ACC112 (cell line): Measurements from ENCODE around the gene FOXN3.
A peak's percentile ranks its signal among the peaks of the same experiment; 100 is the strongest.

Source experiments
- H2AFZ ChIP-seq: fragments of 200-600 bp; sonication (generic); one replicate; pipeline ENCODE4 v1.6.0; 2017; ENCODE audit warnings: antibody characterized with exemption, low read length; ENCODE audit not compliant: unreplicated experiment
- H3K27ac ChIP-seq: fragments of 200-600 bp; sonication (generic); 2 replicates; pipeline ENCODE4 v1.5.1; 2014; ENCODE audit warnings: low read depth, mild to moderate bottlenecking, antibody characterized with exemption, low read length, moderate library complexity
- H3K27me3 ChIP-seq: fragments of 200-600 bp; sonication (generic); 2 replicates; pipeline ENCODE4 v1.6.1; 2014; ENCODE audit warnings: mild to moderate bottlenecking, antibody characterized with exemption, low read length, moderate library complexity, mixed read lengths; ENCODE audit not compliant: insufficient read depth
- H3K36me3 ChIP-seq: fragments of 200-600 bp; sonication (generic); 2 replicates; pipeline ENCODE4 v1.6.1; 2016; ENCODE audit warnings: mild to moderate bottlenecking, antibody characterized with exemption, low read length, moderate library complexity, mixed read lengths; ENCODE audit not compliant: insufficient read depth
- H3K4me1 ChIP-seq: fragments of 200-600 bp; sonication (generic); one replicate; pipeline ENCODE4 v1.6.1; 2016; ENCODE audit warnings: low read length, mixed read lengths; ENCODE audit not compliant: insufficient read depth, unreplicated experiment, control insufficient read depth
- H3K4me3 ChIP-seq: fragments of 200-600 bp; sonication (generic); 2 replicates; pipeline ENCODE4 v1.5.1; 2014; ENCODE audit warnings: mild to moderate bottlenecking, low read depth, low read length
- H3K79me2 ChIP-seq: fragments of 200-600 bp; sonication (generic); one replicate; pipeline ENCODE4 v1.6.0; 2016; ENCODE audit warnings: low read length; ENCODE audit not compliant: control insufficient read depth, unreplicated experiment, insufficient read depth

The FOXN3 gene

DNA sequence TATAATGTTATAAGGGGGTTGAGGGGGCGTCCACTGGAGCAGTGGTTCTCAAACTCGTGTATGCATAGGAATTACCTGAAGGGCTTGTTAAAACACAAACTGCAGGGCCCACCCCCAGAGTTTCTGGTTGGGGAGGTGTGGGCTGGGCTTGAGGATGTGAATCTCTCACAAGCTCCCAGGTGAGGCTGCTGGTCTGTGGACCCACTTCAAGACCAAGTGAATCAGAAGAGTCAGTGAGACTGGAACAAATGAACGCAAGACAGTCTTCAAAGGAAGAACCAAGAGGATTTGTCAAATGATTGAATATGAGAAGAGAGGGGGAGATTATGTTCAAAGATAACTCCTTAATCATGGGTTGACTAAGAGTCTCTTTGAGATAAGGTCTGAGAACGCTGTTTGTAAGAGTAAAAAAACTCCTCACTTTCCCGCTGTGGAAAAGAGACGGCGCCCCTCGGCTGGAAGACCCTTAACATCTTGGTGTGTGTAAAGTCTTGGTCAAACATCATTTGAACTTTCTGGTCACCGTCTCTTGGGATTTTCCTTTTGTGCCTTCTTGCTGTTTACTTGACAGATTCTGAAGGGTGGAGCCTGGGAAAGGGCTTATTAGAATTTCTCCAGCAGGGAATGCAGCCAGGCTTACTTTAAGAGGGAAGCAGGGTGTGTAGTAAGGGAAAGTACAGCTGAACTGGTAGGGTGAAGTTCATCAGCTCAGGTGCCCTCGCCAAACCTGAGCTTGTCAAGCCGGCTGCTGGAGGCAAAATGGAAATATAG lies 5.3 kb upstream of the FOXN3 start:
- Histone ChIP-seq H3K36me3 (no peaks in the 10 kb centered on the region), H3K79me2 (peaks cover 3% of the 10 kb centered on the region), H2AFZ (no peak overlapping the region), H3K4me3 (no peak overlapping the region), H3K27me3 (no peaks in the 10 kb centered on the region), H3K4me1 (peaks cover 33% of the 10 kb centered on the region), H3K27ac (no peak overlapping the region)

DNA sequence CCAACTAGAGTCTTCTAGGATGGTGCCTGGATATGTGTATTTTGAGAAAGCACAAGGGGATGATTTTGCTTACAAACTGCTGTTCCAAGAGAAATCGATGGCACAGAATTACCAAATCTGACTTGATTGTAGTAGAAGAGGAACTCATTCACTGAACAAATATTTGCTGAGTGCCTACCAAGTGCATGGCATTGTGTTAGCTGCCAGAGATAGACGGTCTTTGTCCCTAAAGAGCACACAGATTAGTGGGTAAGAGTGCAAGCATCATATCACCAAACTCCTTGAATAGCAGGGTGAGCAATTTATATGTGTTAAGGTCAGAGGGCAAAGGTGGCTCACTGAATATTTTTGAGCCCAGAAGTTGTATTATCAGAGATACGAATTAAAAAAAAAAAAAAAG lies 3.5 kb upstream of the FOXN3 start:
- Histone ChIP-seq H3K27ac (no peak overlapping the region), H3K79me2 (peaks cover 7% of the 10 kb centered on the region), H3K36me3 (no peaks in the 10 kb centered on the region), H3K4me3 (no peak overlapping the region), H3K4me1 (peaks cover 23% of the 10 kb centered on the region), H3K27me3 (no peaks in the 10 kb centered on the region), H2AFZ (no peak overlapping the region)

DNA sequence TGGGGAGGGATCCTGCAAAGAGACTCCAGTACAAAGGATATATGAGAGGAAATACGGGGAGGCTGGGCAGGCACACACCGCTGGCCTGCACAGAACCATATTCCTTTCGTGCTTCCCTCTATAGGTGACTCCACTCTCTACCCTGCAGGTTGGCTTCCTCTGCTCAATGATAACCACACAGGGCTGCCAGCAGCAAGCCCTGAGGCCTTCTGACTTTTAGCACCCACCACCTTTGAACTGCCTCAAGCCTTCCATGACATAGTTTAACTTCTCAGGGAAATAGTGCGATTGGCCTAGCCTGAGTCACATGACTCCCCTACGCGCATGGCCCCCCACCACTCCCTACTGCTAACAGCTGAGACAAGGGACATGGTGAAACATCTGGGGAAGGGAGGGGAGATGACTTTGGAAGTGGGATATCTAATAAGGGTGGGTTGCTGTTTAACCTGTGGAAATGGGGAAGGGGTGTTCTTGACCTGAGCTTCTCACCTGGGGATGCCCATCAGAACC lies 3.0 kb upstream of the FOXN3 start:
- Histone ChIP-seq H3K36me3 (no peaks in the 10 kb centered on the region), H3K79me2 (peaks cover 9% of the 10 kb centered on the region), H3K4me3 (no peak overlapping the region), H3K4me1 (peaks cover 23% of the 10 kb centered on the region), H3K27ac (no peak overlapping the region), H3K27me3 (no peaks in the 10 kb centered on the region), H2AFZ (no peak overlapping the region)

DNA sequence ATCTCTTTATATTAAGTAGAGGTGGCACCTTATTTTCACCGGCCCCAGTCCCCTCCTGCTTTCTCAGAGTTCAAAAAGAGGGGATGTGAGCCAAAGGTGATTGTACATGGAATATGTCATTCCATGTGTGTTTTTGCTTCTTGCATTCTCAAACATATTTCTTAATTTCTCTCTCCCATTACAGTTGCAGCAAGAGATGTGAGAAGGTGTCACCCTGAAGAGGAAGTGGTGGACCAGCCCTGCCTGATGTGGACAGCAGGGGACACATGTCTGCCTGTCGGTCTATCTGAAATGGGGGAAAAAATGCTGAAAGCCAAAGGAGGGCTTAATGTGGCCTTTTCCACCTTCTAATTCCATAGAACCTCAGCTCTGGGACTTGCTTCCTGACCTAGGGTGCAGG lies 1.9 kb upstream of the FOXN3 start:
- H3K27ac ChIP-seq = no peak overlapping the region

DNA sequence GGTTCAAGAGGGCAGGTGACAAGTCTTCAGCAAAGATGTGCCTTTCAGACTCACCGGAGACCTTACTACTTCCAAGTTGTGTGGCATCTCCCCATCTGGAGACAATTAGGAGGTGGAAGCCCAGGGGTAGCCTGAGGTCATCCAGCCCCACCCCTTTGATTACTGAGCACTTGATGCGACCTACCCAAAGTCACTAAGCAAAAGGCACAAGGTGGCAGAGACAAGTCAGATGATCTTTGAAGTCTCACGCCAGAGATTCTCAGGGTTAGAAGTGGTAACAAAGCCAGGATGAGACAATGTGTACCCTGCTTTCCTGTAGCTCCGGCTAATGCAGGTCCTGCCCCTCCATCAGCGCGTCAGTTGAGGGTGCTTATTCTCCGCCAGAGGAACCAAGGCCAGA lies 1.4 kb upstream of the FOXN3 start:
- Histone ChIP-seq H3K36me3 (no peaks in the 10 kb centered on the region), H3K27ac (no peak overlapping the region), H3K4me3 (peak overlapping the region; percentile 91), H2AFZ (no peak overlapping the region), H3K79me2 (peaks cover 14% of the 10 kb centered on the region), H3K27me3 (no peaks in the 10 kb centered on the region), H3K4me1 (peaks cover 15% of the 10 kb centered on the region)

More for the DNA sequence above, 1.9 kb upstream of the FOXN3 start:
- Histone ChIP-seq H3K79me2 (peaks cover 14% of the 10 kb centered on the region), H3K4me1 (peaks cover 15% of the 10 kb centered on the region), H3K36me3 (no peaks in the 10 kb centered on the region), H3K27me3 (no peaks in the 10 kb centered on the region), H2AFZ (no peak overlapping the region), H3K4me3 (no peak overlapping the region)

DNA sequence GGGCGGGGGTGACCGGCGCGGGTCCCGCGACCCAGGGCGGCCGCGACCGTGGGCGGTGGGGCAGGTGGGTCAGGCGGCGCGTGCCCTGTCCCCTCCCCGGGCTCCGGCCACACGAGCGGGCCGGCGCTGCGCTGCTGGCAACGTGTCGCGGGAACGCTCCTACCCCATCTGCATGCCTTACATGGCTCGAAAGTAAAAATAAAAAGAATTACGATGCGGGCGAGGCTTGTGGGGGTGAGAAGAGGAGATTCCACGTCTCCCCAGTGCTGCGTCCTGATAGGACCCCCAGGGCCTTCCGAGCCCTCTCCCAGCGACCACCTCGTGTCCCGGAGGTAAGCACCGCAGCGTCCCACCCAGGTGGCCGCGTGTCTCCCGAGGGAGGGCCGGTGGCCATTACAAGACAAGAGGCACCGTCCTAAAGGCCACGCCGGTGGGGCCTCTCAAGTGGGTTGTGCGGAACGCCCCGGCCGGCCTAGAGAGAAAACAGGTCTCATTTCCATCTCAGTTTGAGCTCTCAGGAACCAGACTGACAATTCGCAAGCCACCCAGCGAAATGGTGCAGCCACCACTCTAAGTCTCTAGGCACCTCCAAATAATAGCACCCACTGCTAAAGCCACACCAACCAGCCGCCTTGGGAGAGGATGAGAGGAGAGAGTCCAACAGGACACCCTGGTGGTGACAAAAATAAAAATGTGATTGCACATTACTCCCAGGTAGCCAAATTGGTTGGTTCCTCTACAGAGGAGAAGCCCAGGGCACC lies 612 bp upstream of the FOXN3 start:
- Histone ChIP-seq H3K36me3 (no peaks in the 10 kb centered on the region), H2AFZ (peak overlapping the region; percentile 95), H3K79me2 (peaks cover 17% of the 10 kb centered on the region), H3K4me1 (peaks cover 15% of the 10 kb centered on the region), H3K4me3 (peak overlapping the region; percentile 91), H3K27ac (peak overlapping the region; percentile 49), H3K27me3 (no peaks in the 10 kb centered on the region)

DNA sequence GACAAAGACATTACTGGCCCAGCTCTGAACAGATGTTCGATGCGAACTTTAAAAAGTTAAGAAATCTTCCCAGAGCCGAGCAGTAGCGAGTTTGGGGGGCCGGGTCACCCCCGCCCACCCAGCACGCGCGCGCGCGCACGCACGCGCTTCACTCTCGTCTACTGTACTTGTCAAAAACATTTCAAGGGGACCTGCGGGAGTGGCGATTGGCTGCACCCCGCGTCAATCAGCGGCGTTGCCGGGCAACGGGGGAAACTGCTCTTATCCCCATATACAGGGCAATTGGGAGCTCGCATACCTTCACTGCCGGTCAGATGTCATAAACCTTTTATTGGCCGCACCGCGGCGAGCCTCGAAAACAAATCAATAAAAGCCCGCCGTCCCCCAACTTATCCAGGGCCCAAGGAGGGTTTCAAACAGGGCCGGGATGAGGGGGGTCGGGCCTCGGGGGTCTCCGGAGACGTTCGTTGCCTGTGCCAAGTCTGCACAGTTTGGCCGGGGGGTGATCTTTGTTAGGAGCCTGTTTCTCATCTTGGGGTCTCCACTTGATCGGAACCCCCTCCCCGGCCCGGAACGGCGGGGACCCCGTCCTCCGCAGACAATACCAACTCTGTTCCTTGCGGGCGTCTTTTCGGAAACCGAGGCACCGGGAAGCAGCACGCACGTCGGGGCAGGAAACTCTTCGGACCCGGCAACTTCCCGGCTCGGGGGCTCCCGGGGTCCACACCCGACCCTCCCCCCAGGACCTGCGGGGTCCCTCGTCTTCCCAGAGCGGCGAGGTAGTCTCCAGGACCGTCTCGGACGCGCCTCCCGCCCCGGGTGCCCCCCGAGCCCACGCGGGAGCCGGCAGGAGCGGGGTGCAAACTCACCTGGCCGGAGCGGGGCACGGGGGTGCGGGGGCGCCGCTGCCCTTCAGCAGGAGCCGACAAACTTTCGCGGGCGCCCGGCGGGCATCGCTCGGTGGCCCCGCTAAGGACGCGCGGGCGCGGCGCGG lies 734 bp downstream of the FOXN3 start:
- peak overlapping the region; percentile 32 for H2AFZ ChIP-seq
- no peaks in the 10 kb centered on the region for H3K27me3 ChIP-seq
- H3K36me3 ChIP-seq = peaks cover 3% of the 10 kb centered on the region; the same call in 1 of the 2 replicates
- H3K27ac ChIP-seq = peak overlapping the region; percentile 70
- peak overlapping the region; percentile 81 for H3K4me3 ChIP-seq
- peaks cover 15% of the 10 kb centered on the region for H3K4me1 ChIP-seq
- H3K79me2 ChIP-seq = peaks cover 21% of the 10 kb centered on the region

DNA sequence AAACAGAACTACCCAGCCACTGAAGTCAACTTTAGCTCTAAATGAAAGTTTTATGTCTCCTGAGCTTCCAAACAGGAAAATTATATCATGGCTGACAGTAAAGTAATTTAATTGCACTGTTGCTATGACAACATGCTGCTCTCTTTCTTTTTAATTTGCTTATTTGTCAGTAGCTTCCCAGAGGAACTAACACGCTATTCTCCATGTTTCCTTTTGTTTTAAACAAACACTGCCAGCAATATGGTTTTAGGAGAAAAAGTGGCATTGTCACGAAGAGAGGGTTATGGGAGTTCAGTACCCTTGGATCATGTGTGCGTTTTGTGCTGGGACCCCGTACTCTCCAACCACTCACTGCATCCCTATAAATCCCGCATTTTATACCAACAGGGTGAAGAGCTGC lies 1.9 kb downstream of the FOXN3 start:
- Histone ChIP-seq H3K36me3 (peaks cover 3% of the 10 kb centered on the region; the same call in 1 of the 2 replicates), H3K4me1 (peaks cover 15% of the 10 kb centered on the region), H3K27ac (peak overlapping the region; percentile 70), H3K27me3 (no peaks in the 10 kb centered on the region), H3K4me3 (peak overlapping the region; percentile 81), H3K79me2 (peaks cover 21% of the 10 kb centered on the region), H2AFZ (no peak overlapping the region)

DNA sequence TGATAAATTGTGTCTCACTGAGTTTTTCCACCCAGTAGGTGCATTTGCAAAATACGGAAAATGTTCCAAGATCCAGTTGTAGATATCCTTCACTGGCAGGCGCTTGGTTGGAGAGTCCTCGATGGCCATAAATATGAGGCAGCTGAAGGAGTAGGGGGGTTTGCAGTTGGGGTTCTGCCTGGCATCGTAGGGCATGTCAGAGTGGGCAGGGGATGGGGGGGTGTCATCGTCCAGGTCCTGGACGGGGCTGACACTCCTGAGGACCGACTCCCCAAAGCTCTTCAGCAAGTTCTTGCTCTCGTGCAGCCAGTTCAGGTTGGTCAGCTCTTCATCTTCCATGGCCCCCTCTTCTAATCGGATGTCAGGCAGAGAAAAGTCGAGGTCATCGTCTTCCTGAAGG lies 5.1 kb downstream of the FOXN3 start:
- H3K27me3 ChIP-seq = no peaks in the 10 kb centered on the region
- H3K4me1 ChIP-seq = peaks cover 20% of the 10 kb centered on the region
- no peak overlapping the region for H2AFZ ChIP-seq
- no peak overlapping the region for H3K4me3 ChIP-seq
- no peak overlapping the region for H3K27ac ChIP-seq
- H3K79me2 ChIP-seq = peaks cover 34% of the 10 kb centered on the region
- peaks cover 3% of the 10 kb centered on the region; the same call in 1 of the 2 replicates for H3K36me3 ChIP-seq

DNA sequence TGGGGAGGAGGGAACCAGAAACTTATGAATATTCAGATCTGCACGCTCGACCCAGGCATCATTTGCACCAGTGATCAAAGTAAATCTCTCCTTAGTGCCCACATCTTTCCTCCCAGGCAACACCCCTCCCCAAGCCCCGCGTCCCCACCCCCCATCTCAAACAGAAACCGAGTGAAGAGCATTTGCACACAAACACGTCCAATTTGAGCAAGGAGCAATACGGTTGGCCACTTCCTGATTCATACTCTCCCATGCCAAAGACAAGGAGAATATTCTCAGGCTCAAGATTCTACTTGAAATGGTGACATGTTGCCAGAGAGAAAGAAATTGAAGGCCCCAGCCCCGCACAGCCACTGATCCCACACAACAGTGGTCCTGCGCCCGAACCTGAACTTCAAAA lies 7.1 kb downstream of the FOXN3 start:
- peaks cover 33% of the 10 kb centered on the region for H3K79me2 ChIP-seq
- H3K36me3 ChIP-seq = peaks cover 3% of the 10 kb centered on the region; the same call in 1 of the 2 replicates
- H3K27ac ChIP-seq = no peak overlapping the region
- no peak overlapping the region for H3K4me3 ChIP-seq
- H3K4me1 ChIP-seq = peaks cover 22% of the 10 kb centered on the region
- no peak overlapping the region for H2AFZ ChIP-seq
- H3K27me3 ChIP-seq = no peaks in the 10 kb centered on the region
